Neural crest cell (in vitro differentiated cells): ENCODE results near the gene OR52N1. TPM values are rescaled to one million over a fixed set of nuclear protein-coding genes. Genes with fewer than 3 reads are reported as not detected.

Source experiments
- DNase-seq: peaks from one replicate; pipeline ENCODE4 v3.0.0; 2021; ENCODE audit warnings: low read depth, mixed read lengths, low spot score
- H3K27ac Mint-ChIP-seq: one replicate; pipeline ENCODE4 v1.8.0; 2021; ENCODE audit warnings: mild to moderate bottlenecking, mixed read lengths; ENCODE audit not compliant: unreplicated experiment
- H3K27me3 Mint-ChIP-seq: 2 replicates; pipeline ENCODE4 v1.8.0; 2021; ENCODE audit warnings: low read depth, mild to moderate bottlenecking, mixed read lengths
- H3K36me3 Mint-ChIP-seq: 2 replicates; pipeline ENCODE4 v1.8.0; 2021; ENCODE audit warnings: low read depth, mild to moderate bottlenecking, mixed read lengths
- H3K4me1 Mint-ChIP-seq: 2 replicates; pipeline ENCODE4 v1.8.0; 2021; ENCODE audit warnings: mixed read lengths
- H3K4me3 Mint-ChIP-seq: one replicate; pipeline ENCODE4 v1.8.0; 2021; ENCODE audit warnings: mild to moderate bottlenecking, mixed read lengths
- H3K9me3 Mint-ChIP-seq: 2 replicates; pipeline ENCODE4 v1.8.0; 2021; ENCODE audit warnings: mixed read lengths
- total RNA-seq: library from RNA; stranded (reverse); gene quantifications from 2 replicates; pipeline ENCODE4 v1.2.1, GENCODE V29; 2021
- TF ChIP-seq, protein P1 (sequence below): fragments of 200-600 bp; sonication (generic); conservative IDR thresholded peaks from 2 replicates; pipeline ENCODE4 v1.5.0; 2021; ENCODE audit warnings: antibody characterized with exemption, mild to moderate bottlenecking

The OR52N1 gene
- total RNA-seq, 1 donor from 2014 or later: not detected

DNA sequence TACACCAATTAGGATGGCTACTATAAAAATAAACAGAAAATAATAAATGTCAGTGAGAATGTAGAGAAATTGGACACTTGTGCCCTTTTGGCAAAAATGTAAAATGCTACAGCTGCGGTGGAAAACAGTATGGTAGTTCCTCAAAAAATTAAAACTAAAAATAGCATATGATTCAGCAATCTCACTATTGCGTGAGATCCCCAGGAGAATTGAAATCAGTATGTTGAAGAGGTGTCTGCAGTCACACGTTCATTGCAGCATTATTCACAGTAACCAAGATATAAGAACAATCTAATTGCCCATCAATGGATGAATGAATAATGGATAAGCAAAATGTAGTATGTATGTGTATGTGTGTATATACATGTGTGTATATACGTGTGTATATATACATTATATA is 24.5 kb upstream of the OR52N1 start:
- no peaks in the 10 kb centered on the region for H3K36me3 Mint-ChIP-seq
- TF ChIP-seq, protein P1, sequence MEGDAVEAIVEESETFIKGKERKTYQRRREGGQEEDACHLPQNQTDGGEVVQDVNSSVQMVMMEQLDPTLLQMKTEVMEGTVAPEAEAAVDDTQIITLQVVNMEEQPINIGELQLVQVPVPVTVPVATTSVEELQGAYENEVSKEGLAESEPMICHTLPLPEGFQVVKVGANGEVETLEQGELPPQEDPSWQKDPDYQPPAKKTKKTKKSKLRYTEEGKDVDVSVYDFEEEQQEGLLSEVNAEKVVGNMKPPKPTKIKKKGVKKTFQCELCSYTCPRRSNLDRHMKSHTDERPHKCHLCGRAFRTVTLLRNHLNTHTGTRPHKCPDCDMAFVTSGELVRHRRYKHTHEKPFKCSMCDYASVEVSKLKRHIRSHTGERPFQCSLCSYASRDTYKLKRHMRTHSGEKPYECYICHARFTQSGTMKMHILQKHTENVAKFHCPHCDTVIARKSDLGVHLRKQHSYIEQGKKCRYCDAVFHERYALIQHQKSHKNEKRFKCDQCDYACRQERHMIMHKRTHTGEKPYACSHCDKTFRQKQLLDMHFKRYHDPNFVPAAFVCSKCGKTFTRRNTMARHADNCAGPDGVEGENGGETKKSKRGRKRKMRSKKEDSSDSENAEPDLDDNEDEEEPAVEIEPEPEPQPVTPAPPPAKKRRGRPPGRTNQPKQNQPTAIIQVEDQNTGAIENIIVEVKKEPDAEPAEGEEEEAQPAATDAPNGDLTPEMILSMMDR: no peak
- H3K4me3 Mint-ChIP-seq: no peak overlapping the region
- no peak for DNase-seq
- no peak overlapping the region for H3K27ac Mint-ChIP-seq
- no peaks in the 10 kb centered on the region for H3K9me3 Mint-ChIP-seq
- no peaks in the 10 kb centered on the region for H3K27me3 Mint-ChIP-seq
- H3K4me1 Mint-ChIP-seq: no peaks in the 10 kb centered on the region

DNA sequence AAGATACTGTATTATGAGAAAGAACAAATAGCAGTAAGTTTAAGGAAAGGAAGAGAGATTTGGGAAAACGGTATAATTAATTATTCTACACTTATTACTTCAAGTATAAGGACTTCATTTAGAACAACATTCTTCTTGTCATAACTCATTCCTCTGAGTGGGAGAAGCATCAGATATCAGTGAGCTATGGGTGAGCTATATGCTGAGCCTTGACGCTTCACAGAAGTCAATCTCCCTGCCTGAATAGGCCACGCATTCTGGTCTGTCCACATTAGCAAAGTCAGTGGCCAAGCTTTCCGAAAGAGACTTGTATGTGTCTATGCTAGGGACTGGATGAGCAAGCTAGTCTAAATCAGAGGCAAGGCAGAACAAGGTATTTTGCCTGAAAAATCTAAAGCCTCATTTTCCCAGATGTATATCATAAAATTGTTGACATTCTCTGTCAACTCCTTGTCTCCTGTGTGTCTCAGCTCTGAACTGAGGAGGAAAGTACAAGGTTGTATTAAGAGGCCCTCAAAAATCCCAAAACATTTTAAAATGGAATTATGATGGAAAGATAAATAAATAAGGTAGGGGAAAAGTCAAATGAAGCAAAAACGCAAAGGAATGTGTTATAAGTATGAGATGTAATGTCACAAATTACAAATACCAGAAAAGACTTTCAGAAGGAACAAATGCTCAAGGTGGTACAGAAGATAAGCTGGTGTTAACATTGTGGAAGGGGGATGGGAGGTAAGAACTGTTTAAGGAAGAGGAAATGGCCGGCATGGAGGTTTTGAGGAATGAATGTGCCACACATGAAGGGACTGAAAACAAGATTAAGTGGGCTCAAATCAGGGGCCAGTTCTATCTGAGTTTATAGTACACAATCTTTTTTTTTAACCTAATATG is 19.1 kb upstream of the OR52N1 start:
- Mint-ChIP-seq H3K36me3 (no peaks in the 10 kb centered on the region), H3K9me3 (no peaks in the 10 kb centered on the region), H3K27ac (no peak overlapping the region), H3K27me3 (peaks cover 14% of the 10 kb centered on the region), H3K4me3 (no peak overlapping the region), H3K4me1 (no peaks in the 10 kb centered on the region)
- TF ChIP-seq, protein P1: no peak
- no peak for DNase-seq

DNA sequence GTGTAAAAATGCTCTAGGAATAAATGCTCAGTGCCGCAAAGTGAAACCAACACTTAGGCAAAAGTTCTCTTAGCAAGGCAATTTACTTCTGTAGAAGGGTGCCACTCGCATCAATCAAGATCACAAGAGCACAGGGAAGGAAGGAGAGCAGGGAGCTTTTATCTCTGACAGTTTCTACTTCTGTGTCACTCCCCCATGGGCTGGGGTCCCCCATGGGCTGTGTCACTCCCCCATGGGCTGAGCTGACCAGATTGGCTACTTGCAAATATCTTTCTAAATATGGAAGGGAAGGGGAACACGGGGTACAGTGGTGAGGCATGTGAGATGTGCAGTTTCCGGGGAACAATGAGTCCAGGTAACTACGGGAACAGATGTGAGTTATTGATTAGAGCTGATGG is 18.1 kb upstream of the OR52N1 start:
- no peaks in the 10 kb centered on the region for H3K4me1 Mint-ChIP-seq
- H3K36me3 Mint-ChIP-seq: no peaks in the 10 kb centered on the region
- no peak overlapping the region for H3K27ac Mint-ChIP-seq
- H3K9me3 Mint-ChIP-seq: peaks cover 4% of the 10 kb centered on the region
- DNase-seq: no peak
- TF ChIP-seq, protein P1: no peak
- peak overlapping the region; percentile 87 for H3K4me3 Mint-ChIP-seq
- peaks cover 17% of the 10 kb centered on the region for H3K27me3 Mint-ChIP-seq

DNA sequence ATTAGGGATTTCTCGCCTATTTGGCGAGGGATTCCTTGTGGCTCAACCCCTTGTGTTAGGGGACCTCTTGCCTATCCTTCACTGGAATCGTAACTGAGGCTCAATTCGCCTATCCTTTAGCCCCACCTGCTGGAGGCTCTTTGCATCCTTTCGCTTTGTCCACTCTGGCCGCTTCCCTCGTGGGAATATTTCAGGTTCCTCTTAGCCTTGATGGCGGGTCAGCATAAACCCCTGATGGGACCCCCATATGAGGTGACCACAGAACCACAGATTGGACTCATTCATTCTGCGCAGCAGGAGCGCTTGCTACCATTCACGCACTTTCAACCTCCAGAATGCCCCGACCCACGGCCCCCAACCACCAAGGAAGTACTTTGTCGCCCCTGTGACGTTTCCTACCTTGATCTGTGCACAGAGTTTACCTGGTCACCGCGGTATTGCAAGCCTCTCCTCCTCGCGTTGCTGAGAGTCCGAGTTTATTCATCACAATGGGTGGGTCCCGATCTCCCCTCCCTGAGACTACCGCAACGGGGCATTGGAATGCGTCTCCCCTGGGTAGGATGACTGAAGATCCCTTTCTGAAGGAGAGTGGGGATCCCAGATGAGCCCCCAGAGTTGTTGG is 17.5 kb upstream of the OR52N1 start, which contains the start of gene OR52N2:
OR52N2 (plus strand) TSS at position 425 of the 622 bp plus-strand sequence. CDS start 11,412 bp downstream, outside the sequence.
- DNase-seq: peak; percentile 82
- Mint-ChIP-seq H3K9me3 (peaks cover 5% of the 10 kb centered on the region), H3K4me1 (no peaks in the 10 kb centered on the region), H3K27ac (peak within 1 kb of the TSS; percentile 65), H3K27me3 (peaks cover 18% of the 10 kb centered on the region), H3K36me3 (no peaks in the 10 kb centered on the region), H3K4me3 (peak within 1 kb of the TSS; percentile 87)
- TF ChIP-seq, protein P1: peak; percentile 90

DNA sequence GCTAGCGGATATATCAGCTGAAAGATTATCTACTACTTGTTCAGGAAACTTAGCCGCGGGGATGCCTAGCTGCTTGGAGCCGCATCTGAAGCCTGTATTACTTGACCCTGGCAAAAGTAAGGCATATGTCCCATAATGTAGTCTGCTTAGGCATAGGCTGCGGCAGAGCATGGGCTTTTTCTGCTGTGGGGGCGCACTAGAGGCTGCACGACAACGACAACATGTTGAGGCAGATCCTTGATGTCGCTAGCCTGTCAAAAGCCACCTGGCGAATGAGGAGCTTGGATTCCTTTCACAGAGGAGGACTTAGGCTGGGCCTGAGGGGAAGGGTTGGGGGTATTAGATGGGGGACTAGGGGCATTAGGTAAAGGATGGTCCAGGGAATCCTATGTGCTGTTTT is 16.5 kb upstream of the OR52N1 start:
- peaks cover 10% of the 10 kb centered on the region for H3K9me3 Mint-ChIP-seq
- no peaks in the 10 kb centered on the region for H3K4me1 Mint-ChIP-seq
- no peak overlapping the region for H3K4me3 Mint-ChIP-seq
- H3K36me3 Mint-ChIP-seq: no peaks in the 10 kb centered on the region
- no peak for DNase-seq
- peaks cover 23% of the 10 kb centered on the region for H3K27me3 Mint-ChIP-seq
- H3K27ac Mint-ChIP-seq: no peak overlapping the region
- TF ChIP-seq, protein P1: no peak
